Hematopoietic multipotent progenitor cell treated with erythropoietin and hydrocortisone succinate and interleukin-3 and kit ligand, for 17 days (in vitro differentiated cells): ENCODE results near the gene SOX18.
A peak's percentile ranks its signal among the peaks of the same experiment; 100 is the strongest.

Experiments
- DNase-seq: peaks from one replicate; pipeline ENCODE4 v3.0.0-alpha.2; 2015; ENCODE audit warnings: low spot score

Gene SOX18

GRCh38 chr20:64067733-64068307 lies 18.4 kb upstream of the SOX18 start:
- DNase-seq, result no peak

- DNase-seq, result no peak
Observed at GRCh38 chr20:64067005-64067632, 17.7 kb upstream of the SOX18 start.

- no peak for DNase-seq
Observed at GRCh38 chr20:64065974-64066343, 16.5 kb upstream of the SOX18 start.

GRCh38 chr20:64065062-64065973 lies 15.9 kb upstream of the SOX18 start:
- DNase-seq, result no peak

- no peak for DNase-seq
Observed at GRCh38 chr20:64064145-64064698, 14.8 kb upstream of the SOX18 start.

- no peak for DNase-seq
Observed at GRCh38 chr20:64063389-64064144, 14.1 kb upstream of the SOX18 start.

GRCh38 chr20:64062596-64063388 lies 13.4 kb upstream of the SOX18 start, which contains the start of gene TCEA2:
TSS of gene TCEA2 (plus strand) at chr20:64063198. CDS start at chr20:64063313, 115 bp downstream.
- peak; percentile 79 for DNase-seq

GRCh38 chr20:64062276-64062595 lies 12.8 kb upstream of the SOX18 start:
- no peak for DNase-seq

GRCh38 chr20:64058536-64058935 lies 9.1 kb upstream of the SOX18 start:
- DNase-seq, result no peak

- peak; percentile 36 for DNase-seq
Observed at GRCh38 chr20:64057628-64058498, 8.4 kb upstream of the SOX18 start.

GRCh38 chr20:64056889-64057627 lies 7.6 kb upstream of the SOX18 start:
- no peak for DNase-seq

GRCh38 chr20:64056639-64056888 lies 7.1 kb upstream of the SOX18 start:
- no peak for DNase-seq

- DNase-seq, result no peak
Observed at GRCh38 chr20:64055893-64056638, 6.6 kb upstream of the SOX18 start.

GRCh38 chr20:64055396-64055892 lies 6.0 kb upstream of the SOX18 start:
- no peak for DNase-seq

GRCh38 chr20:64053841-64054661 lies 4.6 kb upstream of the SOX18 start:
- DNase-seq, result no peak

GRCh38 chr20:64052987-64053840 lies 3.8 kb upstream of the SOX18 start:
- no peak for DNase-seq

GRCh38 chr20:64052326-64052722 lies 2.9 kb upstream of the SOX18 start:
- no peak for DNase-seq
